Measurements from ENCODE around the gene ARHGEF25. TPM values are rescaled to one million over a fixed set of nuclear protein-coding genes. Genes with fewer than 3 reads are reported as not detected.
A peak's percentile ranks its signal among the peaks of the same experiment; 100 is the strongest.

ARHGEF25 gene
- total RNA-seq, 6 experiments from 2014 or later: 0.92 to 2.0 (median 1.3) TPM

- no peak overlapping the region for H3K27ac ChIP-seq
- intact Hi-C loops (cut with DNase I): no loop called here
- ATAC-seq (no peak), DNase-seq (no peak)
- H3K36me3 ChIP-seq: peaks cover 0 to 6% (median 0%) of the 10 kb centered on the region in 4 donors
- H3K27me3 ChIP-seq: no peaks in the 10 kb centered on the region
- WGBS (ENCODE audit: insufficient coverage, low coverage, low lambda C conversion rate, missing lambda C conversion rate): 77% methylated on average over 2 of the region's 2 CpGs
- H3K9me3 ChIP-seq: no peaks in the 10 kb centered on the region
- TF ChIP-seq POLR2A (IDR thresholded peaks at IDR 0.05): no peak
- no peak for TF ChIP-seq CTCF (IDR thresholded peaks at IDR 0.05)
- no peaks in the 10 kb centered on the region for H3K4me1 ChIP-seq
- H3K4me3 ChIP-seq: no peak overlapping the region
These were observed 7.9 kb upstream of the ARHGEF25 start for GRCh38 chr12:57603324-57603723.

- no peak for TF ChIP-seq CTCF (IDR thresholded peaks at IDR 0.05)
- TF ChIP-seq POLR2A (IDR thresholded peaks at IDR 0.05): no peak
- H3K27me3 ChIP-seq: no peaks in the 10 kb centered on the region
- intact Hi-C loops (cut with DNase I): no loop called here
- peak in 1 of 4 donors; percentile 45 for ATAC-seq
- peak overlapping the region in 2 of 3 donors; percentile 59 to 72 for H3K27ac ChIP-seq
- H3K9me3 ChIP-seq: no peaks in the 10 kb centered on the region
- DNase-seq: no peak
- no peaks in the 10 kb centered on the region for H3K4me1 ChIP-seq
- peaks cover 0 to 6% (median 0%) of the 10 kb centered on the region in 4 donors for H3K36me3 ChIP-seq
- WGBS (ENCODE audit: insufficient coverage, low coverage, low lambda C conversion rate, missing lambda C conversion rate): 36% methylated on average over 6 of the region's 6 CpGs
- H3K4me3 ChIP-seq: peak overlapping the region; percentile 37 to 45 (median 39)
These were observed 7.3 kb upstream of the ARHGEF25 start for GRCh38 chr12:57603815-57604453.

GRCh38 chr12:57604454-57604991, 6.7 kb upstream of the ARHGEF25 start, which contains the start of gene DTX3:
Gene DTX3, plus strand, starts transcription at chr12:57604824. Its CDS starts 1,694 bp downstream, at chr12:57606518.
- Histone ChIP-seq H3K4me3 (peak within 1 kb of the TSS; percentile 37 to 45 (median 39)), H3K36me3 (peaks cover 0 to 3% (median 0%) of the 10 kb centered on the region in 4 donors), H3K4me1 (no peaks in the 10 kb centered on the region), H3K9me3 (no peaks in the 10 kb centered on the region), H3K27ac (peak within 1 kb of the TSS; percentile 56 to 72 (median 59)), H3K27me3 (no peaks in the 10 kb centered on the region)
- 4% methylated on average over 33 of the region's 36 CpGs for whole genome bisulfite sequencing (ENCODE audit: insufficient coverage, low coverage, low lambda C conversion rate, missing lambda C conversion rate)
- DNase-seq (no peak), ATAC-seq (peak; percentile 14 to 44 (median 26))
- no peak for TF ChIP-seq CTCF (IDR thresholded peaks at IDR 0.05)
- no peak for TF ChIP-seq POLR2A (IDR thresholded peaks at IDR 0.05)
- intact Hi-C loops (cut with DNase I): no loop called here

GRCh38 chr12:57604992-57605810, 6.0 kb upstream of the ARHGEF25 start:
- H3K27me3 ChIP-seq: no peaks in the 10 kb centered on the region
- no peak for DNase-seq
- peak overlapping the region; percentile 37 to 45 (median 39) for H3K4me3 ChIP-seq
- peak in 1 of 4 donors; percentile 13 for ATAC-seq
- peaks cover 0 to 3% (median 0%) of the 10 kb centered on the region in 4 donors for H3K36me3 ChIP-seq
- WGBS (ENCODE audit: insufficient coverage, low coverage, low lambda C conversion rate, missing lambda C conversion rate): 2% methylated on average over 10 of the region's 25 CpGs
- TF ChIP-seq CTCF (IDR thresholded peaks at IDR 0.05) (no peak), POLR2A (IDR thresholded peaks at IDR 0.05) (no peak)
- intact Hi-C loops (cut with DNase I): no loop called here
- no peaks in the 10 kb centered on the region for H3K9me3 ChIP-seq
- no peaks in the 10 kb centered on the region for H3K4me1 ChIP-seq
- peak overlapping the region; percentile 56 to 72 (median 59) for H3K27ac ChIP-seq
